A673 (cell line): ENCODE results near the gene SLC26A2. TPM values are rescaled to one million over a fixed set of nuclear protein-coding genes. Genes with fewer than 3 reads are reported as not detected.

ENCODE experiments used
- BruUV-seq: library from RNA; stranded (reverse); fragments of 400-500 nt; replicated peaks from 2 replicates; lab custom pipeline; 2021; lab: Mats Ljungman, UMichigan
- CTCF ChIA-PET: fragments of 300-600 bp; sonication (Branson Sonifier 250); formaldehyde crosslinking; loops from one replicate; lab custom pipeline; 2022; ENCODE audit warnings: antibody characterized with exemption; lab: Charles Lee
- POLR2A ChIA-PET: fragments of 300-600 bp; sonication (Branson Sonifier 250); formaldehyde crosslinking; loops from one replicate; lab custom pipeline; 2022; ENCODE audit warnings: antibody characterized with exemption; ENCODE audit not compliant: low non-redundant PET; lab: Charles Lee
- DNase-seq: peaks from one replicate; pipeline ENCODE4 v3.0.0-alpha.2; 2015; ENCODE audit warnings: low spot score
- H3K27ac ChIP-seq: fragments of 200-600 bp; sonication (generic); 2 replicates; pipeline ENCODE4 v1.5.1; 2016; ENCODE audit warnings: mixed run types, low read depth, mild to moderate bottlenecking, mixed read lengths, antibody characterized with exemption, low read length; ENCODE audit not compliant: poor library complexity, severe bottlenecking
- H3K27me3 ChIP-seq: fragments of 200-600 bp; sonication (generic); replicated peaks from 2 replicates; pipeline ENCODE4 v1.6.1; 2017; ENCODE audit warnings: mixed run types, low read depth, mild to moderate bottlenecking, mixed read lengths, antibody characterized with exemption, low read length; ENCODE audit not compliant: insufficient read depth, poor library complexity
- H3K36me3 ChIP-seq: fragments of 200-600 bp; sonication (generic); 2 replicates; pipeline ENCODE4 v1.6.1; 2016; ENCODE audit warnings: mixed run types, mild to moderate bottlenecking, mixed read lengths, antibody characterized with exemption, low read length; ENCODE audit not compliant: insufficient read depth, poor library complexity, severe bottlenecking
- H3K4me1 ChIP-seq: fragments of 200-600 bp; sonication (generic); 2 replicates; pipeline ENCODE4 v1.6.1; 2017; ENCODE audit warnings: mixed run types, mild to moderate bottlenecking, mixed read lengths, antibody characterized with exemption, low read length; ENCODE audit not compliant: insufficient read depth, poor library complexity, severe bottlenecking
- H3K4me3 ChIP-seq: fragments of 200-600 bp; sonication (generic); 2 replicates; pipeline ENCODE4 v1.5.1; 2016; ENCODE audit warnings: low read depth, mixed run types, mild to moderate bottlenecking, mixed read lengths, low read length; ENCODE audit not compliant: poor library complexity, severe bottlenecking
- H3K9me3 ChIP-seq: fragments of 200-600 bp; sonication (generic); 2 replicates; pipeline ENCODE4 v1.6.1; 2016; ENCODE audit warnings: mixed run types, low read depth, mild to moderate bottlenecking, mixed read lengths, antibody characterized with exemption, low read length; ENCODE audit not compliant: poor library complexity, severe bottlenecking
- EZH2 ChIP-seq: fragments of 200-600 bp; sonication (generic); IDR thresholded peaks from 2 replicates; pipeline ENCODE4 v1.6.1; 2017; ENCODE audit warnings: borderline replicate concordance, low read depth, mild to moderate bottlenecking, mixed read lengths, antibody characterized with exemption, low read length; ENCODE audit not compliant: poor library complexity, severe bottlenecking
- intact Hi-C: fragments of 100-400 bp; cut with micrococcal nuclease; formaldehyde crosslinking; loops from one replicate; pipeline ENCODE4 v1.10.0; 2022; ENCODE audit not compliant: unreplicated experiment
- total RNA-seq: library from RNA; stranded (reverse); gene quantifications from 2 replicates; pipeline ENCODE4 v1.2.3, GENCODE V29; 2021
- TF ChIP-seq, protein P1 (sequence below): fragments of 300-800, 200-600 bp; sonication (generic); conservative IDR thresholded peaks from 2 replicates; pipeline ENCODE4 v1.5.1; 2017; ENCODE audit warnings: low read depth, mild to moderate bottlenecking, antibody characterized with exemption, low read length, moderate library complexity, mixed read lengths

Gene SLC26A2
- total RNA-seq, 1 experiment from 2014 or later, result 83.0 TPM

DNA sequence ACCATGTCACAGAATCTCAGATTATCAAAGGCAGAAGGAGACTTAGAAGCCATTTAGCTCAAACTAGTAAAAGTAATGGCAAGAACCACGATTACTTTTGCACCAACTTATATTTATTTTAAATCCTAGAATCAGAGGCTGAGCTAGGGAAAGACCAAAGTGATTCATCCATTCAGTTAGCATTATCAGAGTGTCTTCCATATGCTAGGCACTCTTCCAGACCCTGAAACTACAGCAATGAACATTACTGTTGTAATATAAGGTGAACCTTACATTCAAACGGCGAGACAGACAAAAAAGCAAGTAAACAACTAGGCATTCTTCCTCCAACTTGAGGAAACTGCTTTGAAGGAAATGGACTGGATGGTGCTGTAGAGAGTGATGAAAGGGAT is 23.9 kb upstream of the SLC26A2 start:
- peak overlapping the region; percentile 98 for H3K27ac ChIP-seq
- TSS peak; percentile 72 for BruUV-seq

DNA sequence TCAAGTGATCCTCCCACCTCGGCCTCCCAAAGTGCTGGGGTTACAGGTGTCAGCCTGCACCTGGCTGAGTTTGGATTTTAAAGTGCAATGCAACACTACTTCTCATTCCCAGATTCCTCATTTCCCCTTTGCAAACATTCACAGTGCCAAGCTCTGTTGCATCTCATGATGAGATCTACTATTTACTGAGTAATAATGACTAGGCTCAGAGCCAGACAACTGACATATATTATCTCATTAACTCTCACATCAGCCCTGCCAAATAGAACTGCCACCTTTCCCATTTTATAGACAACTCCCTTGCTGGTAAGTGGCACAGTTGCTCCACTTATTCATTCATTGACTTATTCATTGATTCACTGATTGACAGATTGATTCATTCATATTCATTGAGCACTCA is 22.9 kb upstream of the SLC26A2 start:
- no peaks in the 10 kb centered on the region for H3K27me3 ChIP-seq
- peak; percentile 94 for DNase-seq
- H3K4me3 ChIP-seq, result no peak overlapping the region
- ChIA-PET POLR2A (interaction anchor here (0.6 to 1.0 kb wide), 2 partner anchors 23 to 72 kb away, joined by 4 to 5 read pairs; partner anchors contain the start of gene SLC26A2), CTCF (interaction anchor here (1.2 kb wide), 2 partner anchors 22 to 24 kb away, joined by 3 read pairs; no protein-coding TSS in a partner anchor)
- H3K27ac ChIP-seq, result peak overlapping the region; percentile 98
- no peaks in the 10 kb centered on the region for H3K9me3 ChIP-seq
- no peaks in the 10 kb centered on the region for H3K36me3 ChIP-seq
- BruUV-seq, result no TSS peak
- TF ChIP-seq EZH2, result no peak
- TF ChIP-seq, protein P1, sequence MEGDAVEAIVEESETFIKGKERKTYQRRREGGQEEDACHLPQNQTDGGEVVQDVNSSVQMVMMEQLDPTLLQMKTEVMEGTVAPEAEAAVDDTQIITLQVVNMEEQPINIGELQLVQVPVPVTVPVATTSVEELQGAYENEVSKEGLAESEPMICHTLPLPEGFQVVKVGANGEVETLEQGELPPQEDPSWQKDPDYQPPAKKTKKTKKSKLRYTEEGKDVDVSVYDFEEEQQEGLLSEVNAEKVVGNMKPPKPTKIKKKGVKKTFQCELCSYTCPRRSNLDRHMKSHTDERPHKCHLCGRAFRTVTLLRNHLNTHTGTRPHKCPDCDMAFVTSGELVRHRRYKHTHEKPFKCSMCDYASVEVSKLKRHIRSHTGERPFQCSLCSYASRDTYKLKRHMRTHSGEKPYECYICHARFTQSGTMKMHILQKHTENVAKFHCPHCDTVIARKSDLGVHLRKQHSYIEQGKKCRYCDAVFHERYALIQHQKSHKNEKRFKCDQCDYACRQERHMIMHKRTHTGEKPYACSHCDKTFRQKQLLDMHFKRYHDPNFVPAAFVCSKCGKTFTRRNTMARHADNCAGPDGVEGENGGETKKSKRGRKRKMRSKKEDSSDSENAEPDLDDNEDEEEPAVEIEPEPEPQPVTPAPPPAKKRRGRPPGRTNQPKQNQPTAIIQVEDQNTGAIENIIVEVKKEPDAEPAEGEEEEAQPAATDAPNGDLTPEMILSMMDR, result no peak
- intact Hi-C loops, result loop anchor here (2.0 kb wide), 2 partner anchors 23 to 101 kb away; partner anchors contain the start of gene SLC26A2
- H3K4me1 ChIP-seq, result peaks cover 78% of the 10 kb centered on the region

More for the DNA sequence above, 23.9 kb upstream of the SLC26A2 start:
- ChIA-PET CTCF (interaction anchor here (1.2 to 1.6 kb wide), 4 partner anchors 21 to 99 kb away, joined by 3 to 12 read pairs (median 5); no protein-coding TSS in a partner anchor), POLR2A (interaction anchor here (0.6 to 1.3 kb wide), 2 partner anchors 16 to 95 kb away, joined by 3 to 10 read pairs; no protein-coding TSS in a partner anchor)
- Histone ChIP-seq H3K4me3 (no peak overlapping the region), H3K9me3 (no peaks in the 10 kb centered on the region), H3K36me3 (no peaks in the 10 kb centered on the region), H3K4me1 (peaks cover 83% of the 10 kb centered on the region), H3K27me3 (no peaks in the 10 kb centered on the region)
- intact Hi-C loops, result loop anchor here (2.0 kb wide), 2 partner anchors 24 to 100 kb away; partner anchors contain the start of gene SLC26A2
- TF ChIP-seq, protein P1, result no peak
- no peak for DNase-seq

DNA sequence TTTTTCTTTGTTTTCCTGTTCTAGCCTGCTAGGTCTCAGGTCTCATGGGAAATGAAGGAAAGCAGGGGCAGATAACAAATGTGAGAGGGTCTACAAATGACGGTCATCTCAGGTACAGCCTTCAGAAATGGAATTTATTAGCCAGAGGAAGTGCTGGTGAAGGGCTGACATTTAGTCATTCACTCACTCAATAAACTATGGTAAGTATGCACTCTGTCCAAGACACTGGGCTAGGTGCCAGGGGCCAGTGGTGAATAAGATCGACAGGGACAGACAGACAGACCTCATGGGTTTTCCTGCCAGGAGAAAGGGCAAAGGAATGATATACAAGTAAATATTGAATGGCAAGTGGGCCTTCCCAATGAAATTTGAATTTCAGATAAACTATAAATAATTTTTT is 22.3 kb upstream of the SLC26A2 start:
- peak overlapping the region; percentile 98 for H3K27ac ChIP-seq
- no peak overlapping the region for H3K4me3 ChIP-seq
- TSS peak; percentile 68 for BruUV-seq
- ChIA-PET POLR2A (no interaction called here), CTCF (no interaction called here)
- intact Hi-C loops, result no loop called here
- H3K36me3 ChIP-seq, result no peaks in the 10 kb centered on the region
- no peaks in the 10 kb centered on the region for H3K9me3 ChIP-seq
- TF ChIP-seq, protein P1, result no peak
- no peak for TF ChIP-seq EZH2
- peak; percentile 59 for DNase-seq
- H3K27me3 ChIP-seq, result no peaks in the 10 kb centered on the region
- H3K4me1 ChIP-seq, result peaks cover 78% of the 10 kb centered on the region
